SIG-M5 treated with dmso at 0.1 percent for 504 hours (cell line): ENCODE measurements around the gene NFKBIE.
A peak's percentile ranks its signal among the peaks of the same experiment; 100 is the strongest.

ENCODE experiments used
- DNase-seq: peaks from one replicate; lab custom pipeline; 2025; ENCODE audit not compliant: unreplicated experiment; lab: John Stamatoyannopoulos, UW

The NFKBIE gene

DNA sequence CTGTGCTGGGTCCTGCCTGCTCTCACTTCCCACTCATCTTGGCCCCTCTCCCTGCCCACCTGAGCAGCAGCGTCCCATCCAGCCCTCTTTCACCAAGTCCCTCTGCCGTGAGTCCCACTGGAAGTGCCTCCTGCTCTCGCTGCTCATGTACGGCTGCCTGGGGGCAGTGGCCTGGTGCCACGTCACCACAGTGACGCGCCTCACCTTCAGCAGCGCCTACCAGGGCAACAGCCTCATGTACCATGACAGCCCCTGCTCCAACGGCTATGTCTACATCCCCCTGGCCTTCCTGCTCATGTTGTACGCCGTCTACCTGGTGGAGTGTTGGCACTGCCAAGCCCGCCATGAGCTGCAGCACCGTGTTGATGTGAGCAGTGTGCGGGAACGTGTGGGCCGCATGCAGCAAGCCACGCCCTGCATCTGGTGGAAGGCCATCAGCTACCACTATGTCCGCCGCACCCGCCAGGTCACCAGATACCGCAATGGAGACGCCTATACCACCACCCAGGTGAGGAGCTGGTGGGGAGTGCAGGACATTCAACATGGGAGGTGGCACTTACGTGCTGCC lies 7.7 kb upstream of the NFKBIE start:
- no peak for DNase-seq

DNA sequence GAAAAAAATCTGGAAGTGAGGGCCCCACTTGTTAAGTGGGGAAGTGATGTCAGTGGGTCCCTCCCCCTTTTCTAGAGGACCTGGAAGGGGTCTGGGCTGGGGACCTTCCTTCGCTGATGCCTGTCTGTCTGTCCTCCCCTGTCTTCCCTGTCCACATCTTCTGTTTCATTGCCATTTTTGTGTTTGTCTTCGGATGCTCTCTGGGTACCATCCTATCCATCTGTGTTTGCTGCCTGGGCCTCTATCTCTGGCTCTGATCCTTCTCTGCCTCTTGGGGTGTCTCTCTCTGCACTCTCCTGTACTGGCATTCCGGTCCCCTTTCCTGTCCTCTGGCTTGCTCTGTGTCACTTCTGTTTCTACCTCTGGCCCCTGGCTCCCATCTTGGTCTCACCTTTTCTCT lies 7.2 kb upstream of the NFKBIE start:
- no peak for DNase-seq

DNA sequence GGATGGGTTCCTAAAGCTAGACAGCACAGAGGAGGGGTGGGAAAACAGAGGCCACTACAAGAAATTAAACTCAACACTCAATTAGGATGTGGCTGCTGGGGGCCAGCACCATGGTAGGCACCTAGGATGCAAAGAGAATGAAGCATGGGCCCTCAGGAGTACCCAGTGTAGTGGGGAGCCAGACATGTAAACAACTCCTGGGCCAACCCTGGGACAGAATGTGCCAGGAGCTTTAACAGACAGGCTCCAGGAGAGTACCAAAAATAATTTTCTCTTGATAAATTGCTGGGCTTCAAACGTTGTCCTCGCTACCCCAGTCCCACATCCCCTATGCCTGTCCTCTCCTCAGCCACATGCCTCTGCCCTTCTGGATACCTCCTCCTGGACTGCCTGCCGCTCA lies 6.6 kb upstream of the NFKBIE start:
- no peak for DNase-seq

DNA sequence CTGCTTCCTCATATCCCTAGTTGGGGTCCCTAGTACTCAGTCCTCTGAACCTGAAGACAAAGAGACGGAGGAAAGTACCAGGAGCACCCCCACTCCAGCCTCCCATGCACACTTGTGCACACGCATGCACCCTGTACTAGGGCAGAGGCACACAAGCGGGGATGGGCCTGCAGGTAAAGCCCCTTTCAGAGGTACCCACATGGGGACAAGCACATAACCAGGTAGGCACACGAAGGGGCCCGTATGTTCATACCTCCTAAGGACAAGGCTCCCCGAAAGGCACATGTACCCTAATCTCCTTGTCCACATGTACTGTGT lies 6.0 kb upstream of the NFKBIE start:
- no peak for DNase-seq

DNA sequence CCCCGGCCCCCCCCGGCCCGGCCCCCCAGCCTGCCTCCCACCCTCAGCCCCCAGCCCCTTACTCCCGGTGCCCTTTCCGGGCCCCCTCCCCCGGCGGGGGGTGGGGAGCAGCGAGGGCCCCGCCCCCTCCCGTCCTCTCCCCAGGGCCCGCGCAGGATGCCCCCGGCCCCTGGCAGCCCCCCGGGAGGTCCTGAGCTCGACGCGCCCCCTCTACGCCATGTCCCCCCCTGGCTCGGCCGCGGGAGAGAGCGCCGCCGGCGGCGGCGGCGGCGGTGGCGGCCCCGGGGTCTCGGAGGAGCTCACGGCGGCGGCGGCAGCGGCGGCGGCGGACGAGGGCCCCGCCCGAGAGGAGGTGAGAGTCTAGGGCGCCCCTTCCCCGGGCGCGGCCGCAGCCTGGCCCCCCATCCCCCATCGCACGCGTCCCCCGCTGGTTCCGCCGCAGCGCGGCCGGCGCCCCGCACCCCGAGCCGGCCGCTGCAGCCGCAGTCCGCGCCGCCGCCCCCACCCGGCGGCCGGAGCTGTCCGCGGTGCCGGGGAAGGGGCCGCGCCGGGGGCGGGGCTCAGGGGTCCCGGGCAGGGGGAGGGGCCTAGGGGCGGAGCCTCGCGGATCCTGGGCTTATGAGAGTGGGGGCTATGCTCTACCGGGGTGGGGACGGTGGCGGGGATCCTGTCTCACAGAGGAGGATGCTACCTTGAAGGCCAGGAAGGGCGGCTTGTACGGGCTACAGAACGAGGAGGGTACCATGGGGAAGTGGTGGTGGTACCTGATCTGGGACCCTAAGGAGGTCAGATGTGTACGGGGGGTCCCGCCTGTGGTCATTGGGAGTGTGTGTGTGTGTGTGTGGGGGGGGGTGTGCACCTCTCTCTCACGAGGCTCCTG lies 5.4 kb upstream of the NFKBIE start:
- DNase-seq, result no peak

DNA sequence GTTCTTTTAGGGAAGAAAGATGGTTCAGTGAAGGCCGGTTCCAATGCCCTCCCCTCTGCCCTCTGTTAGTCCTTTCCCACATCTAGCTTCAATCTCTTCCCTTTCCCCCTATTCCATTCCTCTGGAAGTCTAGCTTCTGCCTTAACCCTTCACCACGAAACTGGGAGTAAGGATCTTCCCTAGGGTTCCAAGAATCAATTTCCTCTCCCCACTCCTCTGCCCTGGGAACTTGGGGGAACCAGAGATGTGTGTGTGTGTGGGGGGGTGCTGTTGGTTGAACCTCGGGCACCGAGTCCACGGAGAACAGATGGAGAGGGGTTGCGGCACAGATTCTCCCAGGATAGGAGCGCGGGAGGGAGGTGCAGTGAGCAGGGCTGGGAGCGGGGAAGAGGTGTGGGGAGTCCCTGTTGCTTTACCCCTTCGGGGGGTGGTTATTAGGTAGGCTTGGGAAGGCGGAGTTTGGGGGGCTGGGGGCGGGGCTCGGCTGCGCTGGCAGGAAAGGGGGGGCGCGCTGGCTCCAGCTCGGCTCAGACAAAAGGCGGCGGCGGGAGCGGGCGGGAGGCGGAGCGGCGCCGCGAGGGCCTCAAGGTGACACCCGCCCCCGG lies 4.7 kb upstream of the NFKBIE start, which contains the start of gene TMEM151B:
TMEM151B (plus strand) TSS at position 530 of the 605 bp plus-strand sequence. CDS start 293 bp downstream, outside the sequence.
- no peak for DNase-seq

DNA sequence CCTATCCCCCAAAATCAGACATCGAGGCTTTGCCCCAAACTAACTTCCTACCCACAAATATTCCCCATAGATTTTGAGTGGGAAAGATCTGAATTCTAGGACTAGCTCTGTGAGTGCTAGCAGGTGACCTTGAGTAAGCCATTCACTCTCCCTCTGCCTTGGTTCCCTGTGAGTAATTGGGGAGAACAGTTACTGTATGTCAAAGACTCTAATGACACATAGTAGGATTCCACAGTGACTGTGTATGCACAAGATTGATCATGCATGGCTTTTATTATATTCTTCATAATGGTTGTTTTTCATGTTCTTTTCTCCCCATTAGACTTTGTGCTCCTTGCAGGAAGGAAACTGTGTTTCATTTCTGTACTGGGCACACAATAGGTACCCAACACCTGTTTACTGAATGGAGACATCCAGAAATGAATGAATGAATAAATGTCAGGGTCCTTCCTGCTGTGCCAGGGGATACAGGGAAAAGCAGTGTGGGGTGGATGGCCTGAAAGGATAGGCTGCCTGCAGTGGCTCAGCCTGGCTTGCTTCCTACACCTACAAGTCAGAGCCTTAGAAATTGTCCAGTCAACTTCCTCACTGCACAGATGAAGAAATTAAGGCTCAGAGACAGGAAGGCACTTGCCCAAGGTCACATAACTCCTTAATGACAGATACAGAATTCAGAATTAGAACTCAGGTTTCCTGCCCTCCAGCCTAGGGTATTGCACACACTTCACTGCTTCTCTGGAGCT lies 4.0 kb upstream of the NFKBIE start:
- DNase-seq, result peak; percentile 15

DNA sequence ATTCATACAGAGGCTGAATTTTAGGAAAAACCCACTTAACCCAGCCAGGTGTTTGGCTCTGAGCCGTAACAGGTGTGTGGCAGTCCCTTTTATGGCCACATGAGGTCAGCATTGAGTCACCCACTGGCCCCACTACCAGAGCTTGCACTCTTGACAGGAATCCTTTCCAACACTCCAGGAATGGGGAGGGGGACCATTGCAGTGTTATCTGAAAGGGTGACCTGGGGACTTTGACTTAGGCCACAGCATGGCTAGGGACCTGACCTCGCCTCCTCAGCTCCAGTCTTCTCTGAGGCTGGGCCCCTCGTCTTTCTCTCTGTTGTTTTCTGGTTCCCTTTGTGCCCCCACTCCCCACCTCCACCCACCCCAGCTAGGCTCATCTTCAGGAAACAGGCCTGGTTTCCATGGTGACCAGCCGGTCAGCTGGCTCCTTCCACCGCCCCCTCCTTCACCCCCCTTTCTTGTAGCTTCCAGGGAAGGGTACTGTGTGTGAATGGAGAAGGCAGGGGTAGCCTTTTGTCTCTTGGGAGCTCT lies 2.8 kb upstream of the NFKBIE start:
- DNase-seq, result no peak

DNA sequence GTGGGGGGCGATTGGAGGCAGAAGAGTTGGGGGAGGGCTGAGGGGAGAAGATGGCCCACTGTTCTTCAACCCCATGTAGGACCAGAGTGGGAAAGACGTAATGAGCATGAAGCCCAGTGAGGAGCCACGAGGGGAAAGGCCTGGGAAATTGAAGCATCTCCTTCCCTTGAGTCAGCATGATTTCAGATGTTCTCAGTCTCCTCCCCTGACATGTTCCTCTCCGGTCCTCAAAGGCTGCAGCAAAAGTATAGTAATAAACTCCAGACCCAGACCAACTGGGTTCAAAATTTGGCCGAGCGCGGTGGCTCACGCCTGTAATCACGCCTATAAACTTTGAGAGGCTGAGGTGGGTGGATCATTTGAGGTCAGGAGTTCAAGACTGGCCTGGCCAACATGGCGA lies 1.9 kb upstream of the NFKBIE start:
- DNase-seq, result no peak

DNA sequence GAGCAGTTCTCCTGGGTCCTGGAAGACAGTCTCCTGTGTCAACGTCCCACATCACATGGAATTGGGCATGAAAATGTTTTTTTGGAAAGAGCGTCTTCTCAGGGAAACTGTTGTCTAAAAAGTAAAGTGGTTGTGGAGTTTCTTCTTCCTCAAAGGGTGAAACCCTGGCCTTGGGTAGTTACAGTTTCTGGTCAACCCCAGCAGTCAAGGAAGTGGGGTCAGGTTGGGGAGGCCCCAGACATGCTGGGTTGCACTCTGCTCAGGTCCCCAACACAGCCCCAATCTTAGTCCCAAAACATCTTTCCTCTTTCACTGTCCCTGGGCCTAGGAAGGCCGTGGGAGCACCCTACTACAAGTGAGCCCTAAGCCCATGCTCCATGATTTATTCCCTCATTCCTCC lies 996 bp upstream of the NFKBIE start:
- DNase-seq, result no peak

DNA sequence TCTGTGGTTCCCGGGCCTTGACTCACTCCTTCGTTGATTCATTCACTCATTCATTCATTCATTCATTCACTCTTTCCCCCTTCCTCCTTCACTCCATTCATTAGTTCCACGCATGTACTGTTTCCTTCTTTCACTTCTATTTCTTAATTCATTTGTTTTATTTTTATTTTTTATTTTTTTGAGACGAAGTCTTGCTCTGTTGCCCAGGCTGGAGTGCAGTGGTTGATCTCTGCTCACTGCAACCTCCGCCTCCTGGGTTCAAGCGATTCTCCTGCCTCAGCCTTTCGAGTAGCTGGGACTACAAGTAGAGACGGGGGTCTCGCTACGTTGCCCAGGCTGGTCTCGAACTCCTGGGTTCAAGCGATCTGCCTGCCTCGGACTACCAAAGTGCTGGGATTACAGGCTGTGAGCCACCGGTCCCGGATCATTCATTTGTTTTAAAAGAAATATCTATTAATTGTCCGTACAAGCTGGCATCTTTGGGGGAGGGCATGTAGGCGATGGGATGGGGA lies 427 bp upstream of the NFKBIE start:
- peak; percentile 65 for DNase-seq

DNA sequence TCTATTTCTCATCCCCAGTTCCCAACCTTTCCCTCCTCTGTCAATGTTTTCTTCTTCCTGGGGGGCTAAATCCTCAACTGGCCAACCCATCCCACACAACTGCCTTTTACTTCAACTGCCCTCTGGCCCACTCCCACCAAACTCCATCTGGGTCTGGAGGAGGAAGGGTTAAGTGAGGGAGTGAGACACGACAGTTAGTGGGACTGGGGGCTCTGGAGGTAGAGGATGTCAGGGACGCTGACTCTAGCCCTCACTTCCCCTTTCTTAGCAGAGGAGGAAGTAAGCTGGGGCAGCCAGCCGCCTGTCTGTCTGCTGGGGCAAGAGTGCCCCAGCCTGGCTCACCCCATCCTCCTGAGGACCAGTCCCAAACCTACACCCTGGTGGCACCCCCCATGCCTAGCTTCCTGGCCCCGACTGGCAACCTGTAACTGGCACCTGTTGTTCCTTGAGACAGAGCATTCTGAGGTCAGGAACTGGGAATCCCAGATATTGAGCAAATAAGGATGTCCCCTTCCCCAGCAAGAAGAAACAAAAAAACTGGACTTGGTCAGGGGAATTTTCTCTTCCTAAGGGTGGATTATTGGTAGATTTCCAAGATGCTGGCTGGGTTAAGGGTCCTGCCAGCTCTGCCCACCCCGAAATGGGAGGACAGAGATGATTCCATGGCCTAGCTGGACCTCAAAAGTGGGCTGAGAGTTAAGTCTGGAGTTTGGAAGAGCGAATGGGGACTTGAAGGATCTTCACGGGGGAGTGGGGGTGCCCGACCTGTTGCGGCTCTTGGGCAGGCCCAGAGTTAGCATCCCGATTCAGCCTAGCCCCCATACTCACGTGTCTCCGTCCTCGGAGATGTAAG lies 971 bp downstream of the NFKBIE start:
- DNase-seq, result peak; percentile 85

DNA sequence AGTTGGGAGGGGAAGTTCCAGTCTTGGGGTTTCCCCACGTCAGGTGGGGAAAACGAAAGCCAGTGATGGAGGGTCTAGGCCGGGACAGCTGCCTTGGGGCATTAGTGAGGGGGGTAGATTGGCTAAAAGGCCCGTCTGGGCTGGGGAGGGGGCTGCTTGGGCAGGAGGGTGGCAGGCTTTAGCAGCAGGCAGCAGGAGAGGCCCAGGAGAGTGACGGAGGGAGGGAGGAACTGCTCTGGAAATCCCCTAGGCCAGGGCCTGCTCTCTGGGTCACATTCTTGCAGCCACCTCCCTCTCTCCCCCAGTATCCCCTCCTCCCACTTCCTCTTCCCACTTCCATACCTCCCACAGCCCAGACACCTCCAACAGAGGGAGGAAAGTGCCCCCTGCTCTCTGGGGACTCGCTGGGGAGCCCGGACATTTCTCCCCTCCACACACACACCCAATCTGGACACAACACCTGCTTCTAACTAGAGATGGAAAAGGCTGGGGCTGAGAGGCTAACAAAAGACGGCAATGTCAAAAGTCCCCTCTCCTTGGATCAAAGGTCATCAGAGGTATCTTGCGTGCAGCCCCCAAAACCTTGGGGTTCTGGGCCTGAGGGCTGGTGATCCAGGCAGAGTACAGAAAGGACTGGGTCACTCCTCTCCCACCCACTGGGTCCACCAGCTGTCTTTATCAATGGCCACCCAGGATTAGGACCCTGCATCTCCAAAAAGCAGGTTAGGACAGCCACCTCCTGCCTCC lies 1.8 kb downstream of the NFKBIE start:
- DNase-seq, result peak; percentile 38

DNA sequence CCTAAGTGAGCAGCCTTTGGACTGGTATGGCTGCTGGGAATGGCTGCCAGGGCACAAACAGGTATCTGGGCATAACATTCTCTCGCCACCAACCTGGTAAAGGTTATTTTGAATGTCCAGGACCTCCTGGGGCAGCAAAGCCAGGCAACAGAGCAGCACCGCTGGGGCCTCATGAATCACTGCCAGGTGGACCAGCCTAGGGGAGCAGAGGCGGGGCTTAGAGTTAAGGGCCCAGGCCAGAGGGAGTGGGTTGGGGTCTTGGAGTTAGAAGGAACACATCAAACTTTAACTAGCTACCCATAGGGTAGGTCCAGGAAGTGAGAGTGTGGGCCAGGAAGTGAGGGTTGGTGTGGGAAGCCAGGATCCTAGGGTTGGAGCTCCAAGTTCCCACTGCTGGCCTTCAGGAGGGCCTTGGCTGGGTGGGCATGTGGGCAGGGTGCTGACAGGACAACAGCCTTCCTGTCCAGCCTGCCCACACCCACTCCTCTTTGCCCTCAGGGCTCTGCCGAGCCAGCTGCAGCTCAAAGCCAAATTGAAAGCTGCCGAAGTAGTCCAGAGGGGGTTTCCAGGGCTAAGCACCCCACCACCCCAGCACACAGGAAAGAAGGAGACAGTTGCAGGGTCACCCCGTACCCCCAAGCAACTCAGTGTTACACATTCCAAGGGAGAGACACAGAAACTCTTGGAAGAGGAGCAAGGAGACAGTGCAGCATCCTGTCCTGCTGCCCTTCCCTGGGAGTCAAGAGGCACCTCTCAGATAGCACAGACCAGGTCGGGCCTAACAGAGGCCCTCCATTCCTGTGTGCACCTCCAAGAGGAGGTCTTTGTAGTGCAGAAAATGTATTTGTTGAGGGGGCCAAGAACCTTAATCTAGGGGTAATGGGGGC lies 2.6 kb downstream of the NFKBIE start:
- no peak for DNase-seq

DNA sequence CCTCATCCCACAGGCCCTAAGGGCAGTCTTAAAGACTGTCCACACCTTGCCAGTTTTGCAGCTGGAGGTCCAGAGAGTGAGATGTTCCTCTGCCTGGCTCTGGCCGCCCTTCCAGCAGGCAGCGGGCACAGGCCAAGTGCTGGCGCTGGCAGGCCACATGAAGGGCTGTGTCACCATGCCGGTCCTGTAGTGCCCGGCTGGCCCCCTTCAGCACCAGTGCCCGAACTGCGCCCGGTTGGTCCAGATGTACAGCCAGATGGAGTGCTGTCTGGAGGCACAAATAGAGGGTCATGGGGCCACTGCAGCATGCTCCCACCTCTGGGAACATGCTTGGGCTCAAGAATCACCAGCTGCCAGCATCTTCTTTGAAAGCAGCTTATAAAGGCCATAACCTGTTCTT lies 3.8 kb downstream of the NFKBIE start:
- no peak for DNase-seq

DNA sequence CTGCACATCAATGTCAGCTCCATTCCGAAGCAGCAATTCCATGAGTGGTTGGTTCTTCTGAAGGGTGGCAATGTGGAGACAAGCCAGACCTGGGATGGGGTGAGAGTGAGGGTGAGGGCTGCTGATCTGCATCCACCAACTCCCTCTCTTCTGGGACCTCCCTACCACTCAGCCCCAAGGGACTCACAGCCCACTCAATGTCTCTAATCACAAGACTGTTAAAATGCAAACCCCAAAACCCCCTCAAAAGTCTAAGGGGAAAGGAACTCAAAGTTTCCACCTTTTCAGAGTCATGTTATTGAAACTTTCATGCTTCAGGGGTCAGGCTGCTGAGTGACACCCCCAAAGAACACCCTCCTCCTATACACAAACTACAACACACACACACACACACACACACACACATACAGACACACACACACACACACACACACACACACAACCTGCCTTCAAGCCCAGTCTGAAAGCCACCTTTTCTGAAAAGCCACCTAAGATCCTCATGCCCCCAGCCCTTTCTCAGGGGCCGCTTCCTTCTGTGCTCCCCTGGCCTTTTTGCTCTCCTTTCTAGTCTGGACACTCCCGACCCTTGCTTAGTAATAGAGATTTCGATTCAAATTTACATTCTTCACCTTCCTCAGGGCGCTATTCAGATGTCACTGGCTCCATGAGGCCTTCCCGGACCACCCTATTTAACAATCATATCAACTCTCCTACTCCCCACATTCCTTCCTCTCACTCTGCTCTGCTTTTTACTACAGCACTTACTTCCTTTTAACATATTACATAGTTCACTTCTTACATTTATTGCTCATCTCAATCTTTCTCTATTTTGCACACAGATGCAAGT lies 4.7 kb downstream of the NFKBIE start:
- no peak for DNase-seq

DNA sequence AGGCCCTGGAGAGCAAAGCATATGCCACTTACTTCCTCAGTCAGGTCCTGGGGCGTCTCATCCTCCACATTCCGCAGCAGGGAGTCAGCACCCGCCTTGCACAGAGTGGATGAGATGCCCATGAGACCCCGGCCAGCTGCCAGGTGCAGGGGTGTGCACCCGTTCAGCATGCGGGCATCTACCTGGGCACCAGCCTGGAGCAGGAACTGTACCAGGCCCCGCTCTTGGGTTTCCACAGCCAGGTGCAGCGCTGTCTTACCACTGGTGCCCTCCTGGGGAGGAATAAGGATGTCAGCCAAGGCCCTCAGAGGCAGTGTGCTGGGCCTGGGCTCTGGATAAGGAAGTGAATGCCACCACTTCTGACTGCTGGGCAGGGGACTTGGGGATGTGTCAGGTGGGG lies 5.3 kb downstream of the NFKBIE start:
- DNase-seq, result no peak

DNA sequence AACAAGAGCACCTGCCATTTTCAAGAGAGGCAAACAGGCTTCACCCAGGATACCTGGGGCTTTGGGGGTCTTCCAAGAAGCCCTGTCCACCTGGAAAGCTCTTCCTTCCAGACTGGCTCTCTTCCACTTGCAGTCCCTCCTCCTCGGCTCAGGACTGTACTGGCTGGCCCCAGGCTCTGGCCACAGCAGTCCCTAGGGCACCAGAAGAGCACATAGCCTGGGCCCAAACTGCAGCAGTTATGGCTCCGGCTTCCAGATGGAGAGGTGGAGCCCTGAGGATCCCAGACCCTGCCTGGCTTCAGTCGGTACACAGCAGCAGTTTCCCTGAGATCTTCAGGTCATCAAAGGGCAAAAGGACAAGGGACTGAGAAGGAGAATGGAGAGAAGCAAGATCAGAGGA lies 6.4 kb downstream of the NFKBIE start:
- DNase-seq, result no peak
